ENCODE data around the gene ONECUT1.

The ONECUT1 gene

DNA sequence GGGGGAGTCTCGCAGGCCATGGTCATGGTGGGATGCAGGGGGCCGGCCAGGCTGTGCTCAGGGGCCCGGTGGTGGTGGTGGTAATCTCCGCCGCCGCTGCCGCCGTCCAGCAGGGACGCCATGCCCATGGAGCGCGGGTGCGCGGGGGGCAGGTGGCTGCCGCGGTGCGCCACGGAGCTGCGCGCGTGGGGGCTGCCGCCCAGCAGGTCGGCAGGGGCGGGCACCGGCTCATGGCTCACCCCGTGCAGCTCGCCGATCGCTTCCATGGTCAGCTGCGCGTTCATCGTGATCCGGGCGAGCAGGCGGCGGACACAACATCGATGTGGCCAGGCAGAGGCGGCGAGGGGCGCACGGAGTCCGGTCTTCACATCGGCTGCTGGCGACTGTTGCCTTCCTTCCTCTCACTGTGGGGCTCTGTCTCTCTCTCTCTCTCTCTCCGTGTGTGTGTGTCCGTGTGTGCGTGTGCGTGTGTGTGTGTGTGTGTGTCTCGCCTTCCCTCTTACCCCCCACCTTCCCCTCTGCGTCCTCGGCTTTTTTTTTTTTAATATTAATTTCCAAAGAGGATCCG is 451 bp downstream of the ONECUT1 start:
- H3K4me3 ChIP-seq (replicated peaks; ENCODE audit: low read depth, low read length): peak overlapping the region; percentile 36
- no peak for DNase-seq (ENCODE audit: extremely low read depth, low read depth)
- TF ChIP-seq, protein P1, sequence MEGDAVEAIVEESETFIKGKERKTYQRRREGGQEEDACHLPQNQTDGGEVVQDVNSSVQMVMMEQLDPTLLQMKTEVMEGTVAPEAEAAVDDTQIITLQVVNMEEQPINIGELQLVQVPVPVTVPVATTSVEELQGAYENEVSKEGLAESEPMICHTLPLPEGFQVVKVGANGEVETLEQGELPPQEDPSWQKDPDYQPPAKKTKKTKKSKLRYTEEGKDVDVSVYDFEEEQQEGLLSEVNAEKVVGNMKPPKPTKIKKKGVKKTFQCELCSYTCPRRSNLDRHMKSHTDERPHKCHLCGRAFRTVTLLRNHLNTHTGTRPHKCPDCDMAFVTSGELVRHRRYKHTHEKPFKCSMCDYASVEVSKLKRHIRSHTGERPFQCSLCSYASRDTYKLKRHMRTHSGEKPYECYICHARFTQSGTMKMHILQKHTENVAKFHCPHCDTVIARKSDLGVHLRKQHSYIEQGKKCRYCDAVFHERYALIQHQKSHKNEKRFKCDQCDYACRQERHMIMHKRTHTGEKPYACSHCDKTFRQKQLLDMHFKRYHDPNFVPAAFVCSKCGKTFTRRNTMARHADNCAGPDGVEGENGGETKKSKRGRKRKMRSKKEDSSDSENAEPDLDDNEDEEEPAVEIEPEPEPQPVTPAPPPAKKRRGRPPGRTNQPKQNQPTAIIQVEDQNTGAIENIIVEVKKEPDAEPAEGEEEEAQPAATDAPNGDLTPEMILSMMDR (IDR thresholded peaks at IDR 0.05; ENCODE audit: low read depth, low read length, missing control alignments): no peak

DNA sequence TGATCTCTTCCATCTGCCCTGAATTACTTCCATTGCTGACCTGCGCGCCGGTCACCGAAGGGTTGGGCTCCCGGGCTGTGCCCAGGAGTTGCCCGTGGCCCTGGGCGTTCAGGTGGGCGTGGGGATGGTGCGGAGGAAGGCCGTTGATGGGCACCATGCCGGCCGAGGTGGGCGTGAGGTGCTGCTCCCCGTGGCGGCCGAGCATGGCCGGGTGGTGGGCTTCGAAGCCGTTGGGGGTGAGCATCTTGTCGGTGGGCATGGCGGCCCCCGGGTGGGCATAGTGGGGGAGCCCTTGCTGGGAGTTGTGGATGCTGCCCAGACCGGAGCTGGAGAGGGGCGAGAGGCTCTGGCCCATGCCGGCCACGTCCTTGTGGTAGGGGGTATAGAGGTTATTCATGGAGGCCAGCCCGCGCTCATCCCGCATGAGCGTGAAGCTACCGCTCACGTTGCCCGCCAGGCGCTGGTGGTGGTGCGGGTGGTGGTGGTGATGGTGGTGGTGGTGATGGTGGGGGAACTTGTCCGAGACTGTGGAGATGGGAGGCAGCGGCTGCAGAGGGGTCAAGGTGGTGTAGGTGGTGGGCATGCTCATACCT is 1.0 kb downstream of the ONECUT1 start:
- H3K4me3 ChIP-seq (replicated peaks; ENCODE audit: low read depth, low read length): no peak overlapping the region
- TF ChIP-seq, protein P1 (IDR thresholded peaks at IDR 0.05; ENCODE audit: low read depth, low read length, missing control alignments): no peak
- DNase-seq (ENCODE audit: extremely low read depth, low read depth): no peak

DNA sequence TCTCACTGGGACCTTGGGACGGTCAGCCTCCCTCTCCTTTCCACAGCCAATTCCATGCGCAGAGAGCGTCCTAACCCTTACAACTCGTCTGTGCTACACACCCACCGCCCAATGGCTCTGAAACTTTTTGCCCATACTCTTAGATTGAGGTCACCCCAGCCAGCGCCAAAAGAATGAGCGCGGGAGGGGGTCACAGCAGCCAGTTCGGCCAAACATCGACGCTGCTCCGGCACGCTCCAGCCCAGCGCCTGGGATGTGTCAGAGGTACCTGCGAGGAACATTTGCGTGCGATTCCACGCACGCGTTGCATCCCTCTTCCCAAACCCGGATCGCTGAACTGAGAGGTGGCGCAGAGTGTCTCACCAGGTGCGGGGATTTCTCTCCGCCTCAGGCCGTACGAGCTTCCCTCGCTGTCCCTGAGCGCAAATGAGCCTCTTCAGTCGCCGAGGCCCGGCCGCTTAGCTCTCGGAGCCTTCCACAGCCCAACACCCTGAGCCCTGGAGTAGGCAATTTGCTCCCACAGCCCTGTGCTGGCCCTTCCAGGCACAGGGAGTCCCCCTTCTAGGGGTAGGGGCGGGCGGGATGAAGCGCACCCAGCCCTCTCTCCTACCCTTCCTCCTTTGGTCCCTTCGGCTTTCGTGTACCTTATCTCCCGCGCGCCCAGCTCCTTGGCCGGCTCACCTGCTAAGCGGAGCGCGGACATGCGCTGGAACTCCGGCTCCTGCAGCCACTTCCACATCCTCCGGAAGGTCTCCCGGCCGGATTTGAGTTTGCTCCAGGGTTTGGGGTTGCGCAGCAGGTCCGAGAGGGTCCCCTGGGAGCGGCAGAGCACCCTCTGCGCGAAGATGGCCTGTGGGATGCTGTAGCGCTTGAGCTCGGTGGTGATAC is 1.8 kb downstream of the ONECUT1 start:
- no peak for DNase-seq (ENCODE audit: extremely low read depth, low read depth)
- H3K4me3 ChIP-seq (replicated peaks; ENCODE audit: low read depth, low read length): no peak overlapping the region
- TF ChIP-seq, protein P1 (IDR thresholded peaks at IDR 0.05; ENCODE audit: low read depth, low read length, missing control alignments): no peak

DNA sequence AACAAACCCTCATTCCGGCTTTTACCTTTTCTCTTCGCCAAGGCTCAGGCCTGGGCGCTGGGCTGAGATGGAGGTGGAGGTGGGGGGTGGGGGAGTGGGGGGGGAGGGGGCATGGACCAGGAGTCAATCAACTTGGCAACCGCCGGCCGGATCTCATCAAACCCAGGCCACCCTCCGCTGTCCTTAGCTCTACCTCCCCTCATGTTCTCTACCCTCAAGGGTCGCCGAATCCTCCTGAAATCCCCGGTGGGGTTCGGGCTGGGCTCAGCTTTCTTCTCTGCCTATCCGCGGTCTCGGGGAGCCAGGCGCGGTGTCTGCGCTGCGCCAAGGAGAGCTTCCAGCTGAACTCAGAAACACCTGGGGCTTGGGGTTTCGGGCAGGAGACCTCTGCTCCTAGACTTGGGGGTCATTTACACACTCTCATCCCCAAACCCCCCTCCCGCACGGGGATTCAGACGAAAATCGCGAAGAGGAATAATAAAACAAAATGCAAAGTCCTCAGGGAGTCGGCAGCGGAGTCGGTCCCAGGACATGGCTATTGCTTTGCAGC is 2.5 kb downstream of the ONECUT1 start:
- TF ChIP-seq, protein P1 (IDR thresholded peaks at IDR 0.05; ENCODE audit: low read depth, low read length, missing control alignments): no peak
- H3K4me3 ChIP-seq (replicated peaks; ENCODE audit: low read depth, low read length): no peak overlapping the region
- DNase-seq (ENCODE audit: extremely low read depth, low read depth): no peak

DNA sequence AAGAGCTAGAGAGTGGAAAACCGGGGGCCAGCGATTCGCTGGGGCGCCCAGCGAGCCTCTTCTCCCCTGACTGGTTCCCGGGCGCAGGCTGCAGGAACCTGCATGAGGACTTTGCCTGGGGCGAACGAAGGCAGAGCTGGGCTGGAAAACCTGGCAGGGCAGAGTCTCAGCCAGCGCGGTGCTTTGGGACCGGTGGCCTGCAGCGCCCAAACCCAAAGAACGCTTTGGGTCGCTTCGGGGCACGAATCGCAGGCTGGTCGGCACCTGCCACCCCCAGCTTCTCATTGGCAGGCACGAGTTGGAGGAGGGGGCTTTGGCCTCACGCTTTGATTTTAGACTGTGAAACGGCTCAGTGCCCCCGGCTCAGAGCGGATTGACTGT is 3.0 kb downstream of the ONECUT1 start:
- no peak for DNase-seq (ENCODE audit: extremely low read depth, low read depth)
- H3K4me3 ChIP-seq (replicated peaks; ENCODE audit: low read depth, low read length): no peak overlapping the region
- TF ChIP-seq, protein P1 (IDR thresholded peaks at IDR 0.05; ENCODE audit: low read depth, low read length, missing control alignments): no peak

DNA sequence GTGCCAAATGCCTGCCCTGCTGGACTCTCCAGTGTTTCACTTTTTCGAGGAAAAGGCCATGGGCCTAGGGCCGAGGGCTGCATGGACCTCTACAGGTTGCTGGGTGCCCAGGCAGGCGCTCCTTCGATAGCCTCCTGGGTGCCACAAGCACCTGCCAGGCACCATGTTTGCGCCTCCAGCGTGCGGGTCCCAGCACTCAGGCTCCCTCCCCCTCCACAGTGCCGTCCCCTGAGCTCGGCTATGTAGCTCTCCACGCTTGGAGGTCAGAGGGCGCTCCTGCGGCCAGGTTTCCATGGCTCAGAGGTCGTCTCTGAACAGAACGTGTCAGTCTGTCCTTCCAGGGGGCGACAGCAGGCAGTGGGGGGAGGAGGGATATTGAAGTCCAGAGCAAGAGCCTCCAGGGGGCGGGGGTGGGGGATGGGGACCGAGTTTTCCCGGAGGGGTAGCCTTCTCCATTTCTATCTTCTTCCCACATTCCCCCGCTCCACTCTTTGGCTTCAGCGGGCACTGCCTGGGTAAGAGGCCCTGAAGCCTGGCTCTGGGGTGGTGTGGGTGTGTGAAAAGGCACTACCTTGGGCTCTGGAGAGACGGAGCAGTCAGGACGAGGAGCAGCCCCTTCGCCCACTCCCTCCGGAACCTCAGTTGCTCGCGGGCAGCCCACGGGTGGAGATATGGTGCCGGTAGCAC is 3.6 kb downstream of the ONECUT1 start:
- H3K4me3 ChIP-seq (replicated peaks; ENCODE audit: low read depth, low read length): no peak overlapping the region
- TF ChIP-seq, protein P1 (IDR thresholded peaks at IDR 0.05; ENCODE audit: low read depth, low read length, missing control alignments): no peak

More for the DNA sequence above, 3.6 kb downstream of the ONECUT1 start:
- no peak for DNase-seq (ENCODE audit: extremely low read depth, low read depth)

All from HFF-Myc (cell line).